GM18519 (cell line): ENCODE results near the gene AGPAT3.

Experiments
- ATAC-seq: cut with Tn5 transposase; IDR thresholded peaks from one replicate; pipeline ENCODE4 v1.9.1; 2021; ENCODE audit warnings: mild to moderate bottlenecking, moderate library complexity; ENCODE audit not compliant: unreplicated experiment, low FRiP score

Gene AGPAT3

DNA sequence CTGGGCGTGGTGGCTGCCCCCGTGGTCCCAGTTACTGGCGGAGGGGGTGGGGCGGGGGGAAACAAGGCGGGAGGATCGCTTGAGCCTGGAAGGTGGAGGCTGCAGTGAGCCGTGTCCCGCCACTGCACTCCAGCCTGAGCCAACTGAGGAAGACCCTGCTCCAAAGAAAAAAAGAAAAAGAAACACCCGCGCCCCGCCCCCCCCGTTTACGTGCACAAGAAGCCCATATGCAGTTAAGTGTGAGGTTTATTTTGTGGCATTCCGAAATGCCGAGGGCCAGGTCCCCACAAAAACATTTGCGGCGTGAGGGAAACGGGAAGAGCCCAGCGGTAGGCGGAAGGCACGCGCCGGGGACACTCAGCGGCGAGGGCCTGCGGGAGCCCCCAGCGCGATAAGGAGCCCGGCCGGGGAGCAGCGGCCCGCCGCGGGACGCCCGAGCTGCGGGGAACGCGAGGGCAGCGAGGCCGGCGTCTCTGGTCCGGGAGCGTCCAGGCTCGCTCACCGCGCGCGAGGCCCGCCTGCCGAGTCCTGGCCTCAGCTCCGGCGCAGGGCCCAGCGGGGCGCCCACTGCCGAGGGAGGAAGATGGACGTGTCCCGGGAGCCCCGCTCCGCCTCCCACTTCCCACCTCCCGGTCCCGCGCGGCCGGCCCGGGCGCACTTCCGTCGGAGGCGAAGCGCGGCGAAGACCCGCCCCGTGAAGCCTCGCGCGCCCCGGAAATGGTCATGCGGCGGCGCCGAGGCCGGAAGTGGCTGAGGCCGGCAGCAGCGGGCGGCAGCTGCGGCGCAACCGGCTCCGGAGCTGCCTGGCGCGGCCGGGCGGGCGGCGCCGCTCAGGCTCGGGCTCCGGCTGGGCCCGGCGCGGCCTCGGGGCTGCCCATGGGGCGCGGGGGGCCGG lies 146.8 kb downstream of the AGPAT3 start, which contains the start of gene TRAPPC10:
TRAPPC10 (plus strand) TSS at position 731 of the 895 bp plus-strand sequence. CDS start 185 bp downstream, outside the sequence.
- ATAC-seq: peak; percentile 53

DNA sequence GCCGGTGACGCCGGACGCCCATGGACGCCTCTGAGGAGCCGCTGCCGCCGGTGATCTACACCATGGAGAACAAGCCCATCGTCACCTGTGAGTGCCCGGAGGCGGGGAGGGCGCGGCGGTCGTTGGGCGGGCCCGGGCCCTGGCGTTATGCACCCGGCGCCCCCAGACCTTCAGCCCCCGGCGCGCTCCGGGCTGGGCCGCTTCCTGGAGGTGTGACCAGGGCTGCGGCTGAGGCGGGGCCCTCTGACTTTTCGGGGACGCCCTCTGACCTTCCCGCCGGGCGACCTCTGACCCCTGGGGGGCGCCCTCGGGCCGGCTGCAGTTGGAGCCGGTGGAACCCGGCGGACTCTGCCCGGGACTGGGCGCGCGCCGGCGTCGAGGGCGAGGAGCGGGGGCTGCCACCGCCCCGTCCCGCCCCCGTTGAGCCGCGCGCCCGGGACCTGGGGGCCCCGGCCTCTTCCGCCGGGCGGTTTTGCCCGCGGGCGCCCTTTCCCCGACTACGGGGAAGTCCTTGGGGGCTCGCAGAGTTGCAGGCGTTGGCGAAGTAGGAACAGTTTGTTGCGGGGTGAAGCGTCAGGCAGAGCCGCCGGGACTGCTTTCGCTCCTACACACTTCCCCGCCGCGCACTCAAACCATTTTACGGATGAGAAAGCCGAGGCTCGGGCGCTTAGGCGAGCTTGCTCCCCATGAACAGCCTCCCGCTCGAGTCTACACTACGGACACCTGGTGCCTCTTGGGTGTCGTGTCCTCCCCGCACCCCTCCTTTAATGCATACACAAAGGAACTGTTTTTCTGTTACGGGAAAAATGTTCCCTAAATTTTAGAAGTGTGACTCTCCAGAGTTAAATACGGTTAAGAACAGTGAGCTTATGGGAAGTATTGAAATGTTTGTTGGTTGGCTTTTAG lies 147.7 kb downstream of the AGPAT3 start:
- ATAC-seq: peak; percentile 31

DNA sequence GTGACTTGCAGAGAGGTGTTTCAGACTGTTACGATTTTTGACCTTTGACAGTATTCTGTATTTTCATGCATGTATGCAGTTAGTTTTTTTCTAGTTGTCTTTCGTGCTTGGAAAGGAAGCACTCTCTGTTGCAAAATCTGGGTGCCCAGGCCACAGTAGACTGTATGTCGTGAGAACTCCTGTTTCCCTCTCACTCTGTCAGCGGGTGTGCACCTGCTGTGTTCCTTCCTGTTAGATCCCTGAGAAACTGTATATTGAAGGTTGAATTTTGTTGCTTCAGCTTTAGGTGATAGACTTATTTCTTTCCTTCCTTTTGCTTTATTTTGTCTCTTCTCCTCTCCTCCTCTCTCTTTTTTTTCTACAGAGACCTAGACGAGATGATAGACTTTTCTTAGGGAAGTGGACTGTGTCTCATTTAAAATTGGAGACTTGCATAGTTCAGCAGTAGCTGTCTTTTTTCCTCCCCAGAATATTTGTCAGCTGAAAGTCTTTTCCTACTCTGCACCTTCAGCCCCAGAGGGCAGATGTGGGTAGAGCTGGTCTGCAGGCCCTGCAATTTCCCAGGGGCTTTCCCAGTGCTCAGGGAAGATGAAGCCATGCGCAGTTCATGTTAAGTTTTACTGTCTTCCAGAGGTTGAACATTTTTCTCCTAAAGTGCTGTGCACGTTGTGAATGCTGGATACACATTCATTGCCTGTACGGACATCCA lies 148.5 kb downstream of the AGPAT3 start:
- no peak for ATAC-seq

DNA sequence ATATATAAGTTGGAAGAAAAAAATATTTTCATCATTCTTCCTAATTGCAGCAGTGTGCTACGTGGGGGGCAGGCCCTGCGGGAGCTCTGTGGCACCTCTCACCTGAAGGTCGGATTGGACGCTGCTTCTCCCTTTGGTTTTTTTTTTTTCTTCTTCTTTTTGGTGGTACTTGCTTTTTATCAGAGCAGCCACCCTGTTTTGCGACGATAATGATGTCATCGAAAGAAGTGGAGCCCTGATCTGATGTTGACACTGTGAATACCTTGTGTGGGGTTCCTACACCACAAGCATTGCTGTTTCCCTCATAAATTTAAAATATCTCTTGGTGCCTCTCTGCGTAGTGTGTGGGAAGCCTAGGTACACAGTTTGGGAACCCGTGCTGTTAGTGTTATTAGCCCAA lies 152.6 kb downstream of the AGPAT3 start:
- no peak for ATAC-seq

DNA sequence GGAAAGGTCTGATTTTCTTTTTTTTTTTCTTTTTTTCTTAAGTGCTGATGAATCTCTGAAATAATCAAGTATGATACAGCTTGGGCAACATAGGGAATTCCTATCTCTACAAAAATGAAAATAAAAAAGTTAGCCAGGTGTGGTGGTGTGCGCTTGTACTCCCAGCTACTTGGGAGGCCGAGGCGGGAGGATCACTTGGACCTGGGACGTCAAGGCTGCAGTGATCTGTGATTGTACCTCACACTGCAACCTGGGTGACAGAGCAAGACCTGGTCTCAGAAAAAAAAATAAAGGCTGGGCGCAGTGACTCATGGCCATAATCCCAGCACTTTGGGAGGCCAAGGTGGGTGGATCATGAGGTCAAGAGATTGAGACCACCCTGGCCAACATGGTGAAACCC lies 153.1 kb downstream of the AGPAT3 start:
- no peak for ATAC-seq

DNA sequence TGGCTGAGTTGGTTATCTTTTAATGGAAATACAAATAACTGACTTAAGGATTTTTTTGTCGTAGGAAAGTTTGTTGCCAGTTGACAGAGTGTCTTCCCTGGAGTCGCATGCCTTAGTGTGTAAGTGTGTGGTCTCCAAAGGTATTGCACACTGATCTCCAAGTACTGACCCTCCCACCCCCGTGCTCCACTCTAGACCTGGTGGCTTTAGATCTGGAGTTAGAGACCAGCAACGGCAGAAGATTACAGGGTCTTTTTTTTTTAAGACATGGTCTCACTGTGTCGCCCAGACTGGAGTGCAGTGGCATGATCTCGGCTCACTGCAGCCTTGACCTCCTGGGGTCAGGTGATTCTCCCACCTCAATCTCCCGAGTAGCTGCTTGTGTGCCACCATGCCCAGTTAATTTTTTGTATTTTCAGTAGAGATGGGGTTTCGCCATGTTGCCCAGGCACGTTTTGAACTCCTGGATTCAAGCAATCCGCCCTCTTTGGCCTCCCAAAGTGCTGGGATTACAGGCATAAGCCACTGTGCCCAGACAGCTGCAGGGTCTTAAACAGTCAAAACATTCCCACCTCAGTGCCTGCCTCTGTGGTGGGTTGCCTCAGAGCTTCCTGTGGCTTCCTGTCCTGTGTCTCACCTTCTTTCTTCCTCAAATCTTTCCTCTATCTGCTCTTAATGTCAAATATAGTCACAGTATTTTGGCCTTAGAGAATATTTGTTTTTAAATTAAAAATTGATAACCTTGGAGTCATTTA lies 154.0 kb downstream of the AGPAT3 start:
- ATAC-seq: no peak

DNA sequence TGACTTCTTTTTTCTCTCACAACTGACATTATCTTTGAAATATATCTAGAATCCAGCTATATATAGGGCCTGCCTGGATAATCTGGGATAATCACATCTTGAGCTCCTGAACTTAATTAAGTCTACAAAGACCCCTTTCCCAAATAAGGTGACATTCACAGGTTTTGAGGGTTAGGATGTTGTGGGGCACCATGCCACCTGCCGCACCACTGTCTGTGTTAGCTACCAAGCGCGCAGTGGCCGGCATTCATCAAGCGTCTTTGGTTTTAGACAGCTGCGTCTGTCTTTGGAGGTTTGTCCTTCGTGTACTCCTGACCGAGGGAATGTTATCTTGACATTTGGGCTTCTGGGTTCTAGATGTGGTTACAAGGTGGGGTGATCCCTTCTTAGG lies 154.5 kb downstream of the AGPAT3 start:
- no peak for ATAC-seq

DNA sequence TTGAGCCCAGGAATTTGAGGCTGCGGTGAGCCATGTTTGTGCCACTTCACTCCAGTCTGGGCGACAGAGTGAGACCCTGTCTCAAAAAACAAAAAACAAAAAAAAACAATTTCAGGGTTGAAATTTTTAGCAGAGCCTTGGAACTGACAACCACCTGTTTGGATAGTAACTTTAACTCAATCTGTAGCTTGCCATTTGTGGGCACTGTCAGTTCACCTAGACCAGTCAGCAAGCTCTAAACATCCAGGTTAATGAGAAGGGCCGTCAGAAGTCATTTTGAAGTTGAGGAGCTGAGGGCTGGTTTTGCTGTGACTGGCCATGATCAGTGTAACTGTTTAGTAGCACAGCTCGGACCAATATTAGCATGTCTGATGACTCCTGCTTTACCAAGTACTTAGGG lies 155.5 kb downstream of the AGPAT3 start:
- ATAC-seq: no peak

DNA sequence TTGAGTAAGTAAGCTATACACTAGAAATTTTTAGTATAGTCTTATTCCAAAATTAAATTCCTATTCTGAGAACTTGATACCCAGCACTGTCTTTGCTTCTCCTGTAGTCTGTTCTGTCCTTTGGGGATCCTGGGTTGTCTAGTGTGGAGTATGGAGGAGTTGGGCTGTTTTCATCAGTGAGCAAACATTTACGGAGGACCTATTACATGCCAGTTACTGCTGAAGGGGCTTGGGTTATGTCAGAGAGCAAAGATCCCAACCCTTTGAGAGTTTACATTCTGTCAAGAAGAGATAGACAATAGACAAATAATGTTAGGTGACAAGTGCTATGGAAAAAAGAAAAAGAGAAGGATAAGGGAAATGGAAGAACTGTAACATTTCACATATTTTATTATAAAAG lies 156.0 kb downstream of the AGPAT3 start:
- no peak for ATAC-seq

DNA sequence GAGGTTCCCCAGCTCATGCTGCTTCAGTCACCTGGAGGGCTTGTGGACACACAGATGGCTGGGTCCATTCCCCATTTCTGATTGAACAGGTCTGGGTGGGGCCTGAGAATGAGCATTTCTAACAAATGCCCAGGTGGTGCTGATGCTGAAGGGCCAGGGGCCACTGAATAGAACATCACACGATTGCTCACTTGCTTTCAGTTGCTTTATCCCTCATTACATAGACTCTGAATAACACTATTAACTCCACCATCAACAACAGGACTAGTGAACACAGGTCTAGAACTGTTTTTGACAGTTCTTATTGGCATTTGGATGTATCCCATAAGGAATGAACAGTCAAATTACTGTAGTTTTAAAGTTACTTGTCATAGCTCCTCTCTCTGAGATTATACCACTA lies 159.2 kb downstream of the AGPAT3 start:
- ATAC-seq: no peak

DNA sequence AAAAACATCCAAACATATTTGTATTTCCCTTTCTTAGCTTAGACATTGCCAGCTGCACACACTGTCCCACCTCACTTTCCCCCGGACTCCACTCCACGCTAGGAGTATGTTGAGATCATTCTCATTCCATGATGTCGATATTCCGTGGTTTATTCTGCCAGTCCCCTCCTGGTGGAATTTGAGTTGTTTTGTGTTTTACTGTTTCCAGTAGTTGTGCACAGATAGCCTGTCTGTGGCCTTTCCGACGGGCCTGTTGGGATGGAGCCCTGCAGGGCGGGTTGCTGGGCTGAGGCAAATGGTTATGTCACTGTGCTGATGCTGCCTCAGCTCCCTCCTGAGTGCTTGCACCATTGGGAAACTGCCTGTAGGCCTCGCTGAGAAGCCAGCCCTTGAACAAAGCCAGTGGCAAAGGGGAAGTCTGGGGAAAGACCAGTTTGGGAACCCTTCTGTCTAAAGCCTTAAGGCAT lies 159.9 kb downstream of the AGPAT3 start:
- ATAC-seq: no peak

DNA sequence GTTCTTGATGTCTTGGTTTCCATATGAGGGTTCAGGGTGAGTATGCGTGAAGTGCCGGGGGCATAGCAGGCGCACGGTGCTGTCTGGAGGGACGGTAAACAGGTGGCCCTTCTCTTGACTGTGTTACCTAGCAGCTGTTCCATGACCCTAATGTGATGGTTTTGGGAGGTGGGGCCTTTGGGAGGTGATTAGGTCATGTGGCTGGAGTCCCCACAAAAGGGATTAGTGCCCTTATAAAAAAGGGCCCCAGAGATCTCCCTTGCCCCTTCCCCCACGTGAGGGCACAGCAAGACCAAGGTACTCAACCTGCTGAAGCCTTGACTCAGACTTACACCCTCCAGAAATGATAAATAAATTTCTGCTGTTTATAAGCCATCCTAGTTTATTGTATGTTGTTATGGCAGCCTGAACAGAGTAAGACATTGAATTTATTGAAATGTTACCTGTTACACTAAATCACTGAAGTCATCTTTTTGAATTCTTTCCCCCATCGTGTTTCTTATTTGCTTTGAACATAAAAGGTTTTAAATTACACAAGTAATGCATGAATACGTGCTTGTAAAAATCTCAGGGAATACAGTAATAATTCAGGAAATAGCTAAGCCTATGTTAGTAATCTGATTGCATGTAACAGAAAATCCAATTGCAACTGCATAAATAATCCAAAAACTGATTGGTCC lies 162.7 kb downstream of the AGPAT3 start:
- ATAC-seq: no peak

DNA sequence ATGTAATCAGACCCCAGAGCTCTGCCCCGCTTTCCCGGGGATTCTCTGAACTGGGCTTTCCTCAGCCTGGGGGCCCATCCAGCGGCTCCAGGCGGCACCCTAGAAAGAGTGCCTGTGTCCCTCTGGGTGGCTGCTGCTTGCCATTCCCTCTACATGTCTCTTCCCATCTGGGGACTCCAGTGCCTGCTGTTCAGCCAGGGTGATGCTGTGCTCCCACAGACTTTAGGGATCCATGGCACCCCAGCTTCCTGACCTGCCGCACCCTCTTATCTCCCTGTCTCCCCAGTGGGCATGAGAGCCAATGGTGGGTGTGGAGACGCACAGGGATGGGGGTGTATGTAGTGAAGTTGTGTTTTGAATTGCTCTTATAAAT lies 163.2 kb downstream of the AGPAT3 start:
- ATAC-seq: no peak

DNA sequence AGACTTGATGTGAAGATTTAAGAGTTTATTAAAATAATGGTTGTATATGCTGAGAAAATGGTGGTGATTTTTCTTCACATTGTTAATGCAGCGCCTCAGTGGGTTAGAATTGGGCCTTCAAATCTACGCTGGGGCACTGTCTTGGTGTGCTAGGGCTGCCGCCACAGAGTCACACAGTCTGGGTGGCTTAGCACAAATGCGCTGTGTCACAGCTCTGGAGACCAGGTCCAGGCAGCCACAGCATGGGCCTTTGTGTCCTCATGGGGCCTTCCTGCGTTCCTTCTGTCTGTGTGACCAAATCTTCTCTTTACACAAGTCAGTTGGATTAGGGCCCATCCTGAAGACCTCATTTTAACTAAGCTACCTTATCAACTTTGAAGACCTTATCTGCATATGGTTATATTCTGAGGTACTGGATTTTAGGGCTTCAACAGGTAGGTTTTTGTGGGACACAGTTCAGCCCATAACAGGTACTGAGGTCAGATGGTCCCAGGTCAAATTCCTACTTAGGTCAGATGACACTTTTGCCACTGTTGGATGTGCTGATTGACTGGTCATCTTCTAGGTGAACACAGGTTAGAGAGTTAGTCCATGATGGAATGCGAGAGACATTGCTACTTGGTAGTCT lies 164.6 kb downstream of the AGPAT3 start:
- no peak for ATAC-seq

DNA sequence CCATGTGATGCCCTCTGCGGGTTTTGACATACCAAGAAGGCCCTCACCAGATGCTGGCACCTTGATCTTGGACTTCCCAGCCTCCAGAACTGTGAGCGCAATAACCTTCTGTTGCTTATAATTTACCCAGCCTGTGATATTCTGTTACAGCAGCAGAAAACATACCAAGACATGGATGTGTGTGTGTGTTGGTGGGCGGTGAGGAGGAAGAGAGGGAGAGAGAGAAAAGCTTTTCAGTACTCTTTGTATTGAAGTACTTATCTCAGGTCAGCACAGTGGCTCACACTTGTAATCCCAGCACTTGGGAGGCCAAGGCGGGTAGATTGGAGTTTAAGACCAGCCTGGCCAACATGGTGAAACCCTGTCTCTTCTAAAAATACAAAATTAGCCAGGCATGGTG lies 170.2 kb downstream of the AGPAT3 start:
- no peak for ATAC-seq
